Sigmoid colon (tissue), 7 donors: ENCODE data around the gene PLEKHO2. TPM values are rescaled to one million over a fixed set of nuclear protein-coding genes. Genes with fewer than 3 reads are reported as not detected.

ENCODE experiments used
- DNase-seq: peaks from one replicate; pipeline ENCODE4 v3.0.0-alpha.2; 2019
- H3K27ac ChIP-seq, 4 donors: fragments of 200-600 bp; sonication (generic); one replicate each; pipeline ENCODE4 v1.5.1; 2016 to 2019; ENCODE audit warnings: mild to moderate bottlenecking in 1 of 4
- H3K27me3 ChIP-seq, 3 donors: fragments of 200-600 bp; sonication (generic); one replicate each; pipeline ENCODE4 v1.5.1; 2019; ENCODE audit warnings: mild to moderate bottlenecking in 1 of 3
- H3K36me3 ChIP-seq, 4 donors: fragments of 200-600 bp; sonication (generic); one replicate each; pipeline ENCODE4 v1.5.1; 2016 to 2019
- H3K4me1 ChIP-seq, 4 donors: fragments of 200-600 bp; sonication (generic); one replicate each; pipeline ENCODE4 v1.5.1; 2017 to 2019
- H3K4me3 ChIP-seq, 4 donors: fragments of 200-600 bp; sonication (generic); one replicate each; pipeline ENCODE4 v1.5.1; 2017 to 2019; ENCODE audit warnings: mild to moderate bottlenecking in 2 of 4, moderate library complexity in 1 of 4
- H3K9me3 ChIP-seq, 4 donors: fragments of 200-600 bp in 3 of 4; sonication (generic) in 3 of 4; one replicate each; pipeline versions ENCODE4 v1.5.1 to v1.6.1; 2013 to 2019
- EP300 ChIP-seq, 4 donors: sonication (generic); formaldehyde crosslinking; IDR thresholded peaks; one replicate each; pipeline ENCODE4 v1.6.1; 2017; ENCODE audit warnings: antibody characterized with exemption in 4 of 4
- POLR2A ChIP-seq, 2 donors: fragments of 450-650 bp; IDR thresholded peaks; one replicate each; pipeline ENCODE4 v1.6.1; 2016; ENCODE audit warnings: antibody characterized with exemption in 2 of 2, mild to moderate bottlenecking in 2 of 2, moderate library complexity in 2 of 2
- POLR2AphosphoS5 ChIP-seq, 4 donors: sonication (generic); formaldehyde crosslinking; IDR thresholded peaks; one replicate each; pipeline ENCODE4 v1.6.1; 2017; ENCODE audit warnings: antibody characterized with exemption in 4 of 4
- WGBS, 2 donors: extraction: QIAGEN DNeasy Blood & Tissue Kit; methylation state at CpG; one replicate each; pipeline ENCODE4 v1.1.7; 2013; 5-methylcytosine and 5-hydroxymethylcytosine counted together
- intact Hi-C: fragments of 100-400 bp; cut with DNase I; formaldehyde crosslinking; loops from one replicate; pipeline ENCODE4 v1.15.1; 2023
- polyA plus RNA-seq, 3 donors: library from polyadenylated mRNA; stranded (reverse); fragments of 200-250 nt; gene quantifications; one replicate each; pipeline ENCODE4 v1.2.3, GENCODE V29; 2013
- total RNA-seq, 4 donors: library from RNA; depleted of rRNA; stranded (reverse); fragments of >200 nt; gene quantifications; one replicate each; pipeline ENCODE4 v1.1.0, GENCODE V29; 2016
- TF ChIP-seq, protein P1 (sequence below), 4 experiments: fragments of 450-650 bp in 3 of 4; fragments of 200-600 bp in 1 of 4; IDR thresholded peaks; one replicate each; pipeline ENCODE4 v1.5.1; 2016 to 2019; ENCODE audit warnings: antibody characterized with exemption in 4 of 4, mild to moderate bottlenecking in 3 of 4, moderate library complexity in 2 of 4
- donor health status: healthy with polysubstance abuse.
- donor health status: Bipolar disorder and iron deficiency.
- donor health status: healthy.

PLEKHO2 gene
- total and polyA plus RNA-seq, 7 donors, result 11.4 to 43.4 (median 20.1) TPM

DNA sequence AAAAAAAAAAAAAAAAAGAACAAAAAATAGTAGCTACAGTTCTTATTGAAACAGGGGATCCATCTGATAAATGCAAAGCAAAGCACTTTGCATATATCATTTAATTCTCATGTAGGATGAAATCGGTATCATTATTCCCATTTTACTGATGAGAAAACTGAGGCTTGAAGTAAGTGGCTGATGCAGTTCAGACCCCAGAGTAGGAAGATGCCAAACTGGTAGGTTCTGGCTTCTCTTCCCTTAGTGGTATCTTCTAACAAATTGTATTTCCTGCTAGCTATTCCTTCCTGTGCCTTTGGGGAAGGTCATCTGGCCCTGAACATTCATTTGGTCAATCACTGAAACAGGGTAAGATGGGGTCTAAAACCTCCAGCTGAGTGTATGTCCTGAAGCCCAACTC, 38.2 kb upstream of the PLEKHO2 start:
- no peak for DNase-seq
- 93 to 98% methylated on average over 1 of the region's 1 CpG for WGBS, 2 donors
- intact Hi-C loops, result no loop called here
- TF ChIP-seq POLR2AphosphoS5 (IDR thresholded peaks at IDR 0.05) (no peak), EP300 (IDR thresholded peaks at IDR 0.05) (no peak), POLR2A (IDR thresholded peaks at IDR 0.05) (no peak)
- TF ChIP-seq, protein P1, sequence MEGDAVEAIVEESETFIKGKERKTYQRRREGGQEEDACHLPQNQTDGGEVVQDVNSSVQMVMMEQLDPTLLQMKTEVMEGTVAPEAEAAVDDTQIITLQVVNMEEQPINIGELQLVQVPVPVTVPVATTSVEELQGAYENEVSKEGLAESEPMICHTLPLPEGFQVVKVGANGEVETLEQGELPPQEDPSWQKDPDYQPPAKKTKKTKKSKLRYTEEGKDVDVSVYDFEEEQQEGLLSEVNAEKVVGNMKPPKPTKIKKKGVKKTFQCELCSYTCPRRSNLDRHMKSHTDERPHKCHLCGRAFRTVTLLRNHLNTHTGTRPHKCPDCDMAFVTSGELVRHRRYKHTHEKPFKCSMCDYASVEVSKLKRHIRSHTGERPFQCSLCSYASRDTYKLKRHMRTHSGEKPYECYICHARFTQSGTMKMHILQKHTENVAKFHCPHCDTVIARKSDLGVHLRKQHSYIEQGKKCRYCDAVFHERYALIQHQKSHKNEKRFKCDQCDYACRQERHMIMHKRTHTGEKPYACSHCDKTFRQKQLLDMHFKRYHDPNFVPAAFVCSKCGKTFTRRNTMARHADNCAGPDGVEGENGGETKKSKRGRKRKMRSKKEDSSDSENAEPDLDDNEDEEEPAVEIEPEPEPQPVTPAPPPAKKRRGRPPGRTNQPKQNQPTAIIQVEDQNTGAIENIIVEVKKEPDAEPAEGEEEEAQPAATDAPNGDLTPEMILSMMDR (IDR thresholded peaks at IDR 0.05), result no peak
- Histone ChIP-seq H3K9me3 (no peaks in the 10 kb centered on the region), H3K36me3 (no peaks in the 10 kb centered on the region), H3K27ac (peak overlapping the region; percentile 81 to 88 (median 83)), H3K27me3 (no peaks in the 10 kb centered on the region), H3K4me1 (peaks cover 0 to 46% (median 40%) of the 10 kb centered on the region in 4 donors), H3K4me3 (no peak overlapping the region)

DNA sequence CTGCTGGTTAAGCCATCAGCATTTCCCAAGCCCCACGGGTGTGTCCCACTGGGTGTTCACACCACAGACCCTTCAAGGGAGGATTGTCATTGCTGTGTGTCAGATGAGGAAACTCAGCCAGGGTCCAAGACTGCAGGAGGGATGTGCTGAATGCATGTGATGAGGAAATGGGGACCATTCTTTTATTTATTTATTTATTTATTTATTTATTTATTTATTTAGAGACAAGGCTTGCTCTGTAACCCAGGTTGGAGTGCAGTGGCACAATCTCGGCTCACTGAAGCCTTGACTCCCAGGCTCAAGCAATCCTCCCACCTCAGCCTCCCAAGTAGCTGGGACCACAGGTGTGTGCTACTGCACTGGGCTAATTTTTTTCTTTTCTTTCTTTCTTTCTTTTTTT, 37.1 kb upstream of the PLEKHO2 start:
- no peaks in the 10 kb centered on the region for H3K36me3 ChIP-seq
- peak overlapping the region; percentile 39 to 88 (median 83) for H3K27ac ChIP-seq
- no peaks in the 10 kb centered on the region for H3K9me3 ChIP-seq
- intact Hi-C loops, result loop anchor here (5.0 kb wide), 1 partner anchor 112 kb away; no protein-coding TSS in a partner anchor
- no peak overlapping the region for H3K4me3 ChIP-seq
- TF ChIP-seq POLR2AphosphoS5 (IDR thresholded peaks at IDR 0.05), result no peak
- TF ChIP-seq, protein P1 (IDR thresholded peaks at IDR 0.05), result no peak
- no peak for TF ChIP-seq EP300 (IDR thresholded peaks at IDR 0.05)
- TF ChIP-seq POLR2A (IDR thresholded peaks at IDR 0.05), result no peak
- WGBS, 2 donors, result 44 to 63% methylated on average over 2 of the region's 2 CpGs
- H3K4me1 ChIP-seq, result peaks cover 0 to 56% (median 50%) of the 10 kb centered on the region in 4 donors
- no peak for DNase-seq
- no peaks in the 10 kb centered on the region for H3K27me3 ChIP-seq

GRCh38 chr15:64806509-64806908, 35.2 kb upstream of the PLEKHO2 start:
- no peaks in the 10 kb centered on the region for H3K36me3 ChIP-seq
- no peaks in the 10 kb centered on the region for H3K27me3 ChIP-seq
- no peak for DNase-seq
- WGBS, 2 donors, result 83% methylated on average over 6 of the region's 6 CpGs
- no peaks in the 10 kb centered on the region for H3K9me3 ChIP-seq
- intact Hi-C loops, result loop anchor here (5.0 kb wide), 1 partner anchor 114 kb away; no protein-coding TSS in a partner anchor
- H3K27ac ChIP-seq, result peak overlapping the region; percentile 89 to 91 (median 90)
- no peak overlapping the region for H3K4me3 ChIP-seq
- no peak for TF ChIP-seq POLR2AphosphoS5 (IDR thresholded peaks at IDR 0.05)
- TF ChIP-seq EP300 (IDR thresholded peaks at IDR 0.05), result no peak
- TF ChIP-seq POLR2A (IDR thresholded peaks at IDR 0.05), result no peak
- TF ChIP-seq, protein P1 (IDR thresholded peaks at IDR 0.05), result no peak
- H3K4me1 ChIP-seq, result peaks cover 0 to 64% (median 57%) of the 10 kb centered on the region in 4 donors

DNA sequence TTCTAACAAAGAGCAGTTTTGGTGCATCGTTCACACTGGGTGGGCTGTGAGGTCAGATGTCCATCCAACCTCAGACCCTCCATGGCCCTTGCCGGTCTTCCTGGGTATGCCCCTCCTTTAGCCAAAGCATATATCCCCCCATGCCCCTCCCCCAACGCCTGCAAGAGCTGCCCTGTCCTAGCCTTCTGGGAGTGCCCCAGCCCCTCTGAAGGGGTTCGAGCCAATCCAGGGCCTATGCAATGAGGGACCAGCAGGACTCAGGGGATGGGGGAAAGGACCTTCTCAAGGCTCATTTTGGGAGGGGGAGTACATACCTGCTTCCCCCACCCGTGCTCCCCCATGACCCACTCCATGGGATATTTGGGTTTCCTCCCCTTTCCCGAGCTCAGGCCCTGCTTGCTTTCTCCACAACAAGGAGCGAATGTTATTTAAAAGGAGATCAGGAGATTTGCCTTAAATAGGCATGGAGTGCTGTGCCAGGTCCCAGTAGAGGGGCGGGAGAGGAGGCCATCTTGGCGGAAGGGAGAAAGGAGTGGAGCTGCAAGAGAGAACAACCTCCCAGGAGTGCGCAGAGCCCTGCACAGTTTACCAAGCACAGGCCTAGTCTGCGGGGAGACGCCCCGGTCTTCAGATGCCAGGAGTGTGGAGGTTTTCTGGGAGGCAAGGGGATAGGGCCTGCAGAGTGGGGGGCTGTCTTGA, 34.5 kb upstream of the PLEKHO2 start:
- Histone ChIP-seq H3K9me3 (no peaks in the 10 kb centered on the region), H3K27me3 (no peaks in the 10 kb centered on the region), H3K4me3 (peak overlapping the region; percentile 19 to 38 (median 30)), H3K36me3 (no peaks in the 10 kb centered on the region), H3K4me1 (peaks cover 0 to 57% (median 50%) of the 10 kb centered on the region in 4 donors), H3K27ac (peak overlapping the region; percentile 89 to 91 (median 90))
- WGBS, 2 donors, result 81 to 82% methylated on average over 13 of the region's 13 CpGs
- intact Hi-C loops, result loop anchor here (5.0 kb wide), 1 partner anchor 115 kb away; no protein-coding TSS in a partner anchor
- TF ChIP-seq, protein P1 (IDR thresholded peaks at IDR 0.05), result no peak
- TF ChIP-seq POLR2A (IDR thresholded peaks at IDR 0.05), result peak in 1 of 2 donors; percentile 27
- TF ChIP-seq POLR2AphosphoS5 (IDR thresholded peaks at IDR 0.05), result peak in 3 of 4 donors; percentile 38 to 67 (median 50)
- DNase-seq, result peak; percentile 86
